Activated T-cell treated with anti-CD3 and anti-CD28 coated beads, Interleukin-2, amount 50 U/mL, for 48 hours (primary cell): ENCODE measurements around the gene XNDC1N.

Experiments
- DNase-seq, 2 experiments: peaks; one replicate each; pipeline ENCODE4 v3.0.0-alpha.2; 2020

Gene XNDC1N, protein sequence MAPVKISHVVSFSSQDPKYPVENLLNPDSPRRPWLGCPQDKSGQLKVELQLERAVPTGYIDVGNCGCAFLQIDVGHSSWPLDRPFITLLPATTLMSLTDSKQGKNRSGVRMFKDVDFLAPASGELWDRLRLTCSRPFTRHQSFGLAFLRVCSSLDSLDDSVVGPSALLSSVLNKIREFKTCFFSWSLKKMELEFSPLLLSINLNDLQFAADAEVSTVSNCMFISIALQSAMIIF

DNA sequence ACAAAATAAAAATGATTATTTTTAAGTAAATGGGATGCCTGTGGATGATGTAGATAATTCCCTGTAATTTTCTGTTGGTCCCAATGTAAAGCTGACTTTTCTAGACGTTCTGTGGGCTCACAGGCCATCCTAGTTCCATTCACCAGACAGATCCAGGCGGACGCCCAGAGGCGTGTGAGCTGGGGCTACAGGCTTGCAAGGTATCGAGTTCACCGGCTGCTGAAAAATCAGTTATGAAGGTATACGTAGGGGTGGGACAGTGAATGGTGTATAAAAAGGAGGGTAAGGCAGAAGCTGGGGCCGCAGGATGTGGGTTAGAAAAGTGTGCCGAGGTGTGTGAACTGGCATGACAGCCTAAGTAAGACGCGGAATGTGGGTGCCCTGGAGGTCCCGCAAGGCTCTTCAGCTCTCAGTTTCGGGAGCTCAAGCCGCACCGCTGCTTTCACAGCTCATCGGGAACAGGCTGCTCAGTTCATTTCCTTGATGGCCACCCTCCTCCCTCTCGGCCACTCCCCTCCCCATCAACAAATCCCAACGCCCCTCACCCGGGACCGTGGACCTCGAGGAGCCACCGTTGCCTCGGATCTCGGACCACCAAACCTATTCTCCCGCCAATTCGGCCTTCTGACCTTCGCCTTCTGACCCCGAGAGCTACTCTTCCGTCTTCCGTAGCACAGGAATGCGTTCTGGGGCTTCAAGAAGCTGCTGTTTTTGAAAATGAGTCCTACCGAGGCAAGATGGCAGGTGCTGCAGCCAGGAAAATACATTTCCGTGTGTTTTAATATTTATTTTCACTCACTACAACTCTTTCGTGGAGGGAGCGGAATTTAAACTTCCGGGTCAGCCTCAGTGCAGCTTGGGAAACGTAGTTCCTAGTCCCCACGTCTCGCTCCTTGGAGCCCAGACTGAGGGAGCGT, at the start of gene XNDC1N:
Gene XNDC1N, minus strand, starts transcription at position 775 of the 917 bp plus-strand sequence. CDS start 5,241 bp downstream, outside the sequence.
- peak; percentile 85 for DNase-seq

DNA sequence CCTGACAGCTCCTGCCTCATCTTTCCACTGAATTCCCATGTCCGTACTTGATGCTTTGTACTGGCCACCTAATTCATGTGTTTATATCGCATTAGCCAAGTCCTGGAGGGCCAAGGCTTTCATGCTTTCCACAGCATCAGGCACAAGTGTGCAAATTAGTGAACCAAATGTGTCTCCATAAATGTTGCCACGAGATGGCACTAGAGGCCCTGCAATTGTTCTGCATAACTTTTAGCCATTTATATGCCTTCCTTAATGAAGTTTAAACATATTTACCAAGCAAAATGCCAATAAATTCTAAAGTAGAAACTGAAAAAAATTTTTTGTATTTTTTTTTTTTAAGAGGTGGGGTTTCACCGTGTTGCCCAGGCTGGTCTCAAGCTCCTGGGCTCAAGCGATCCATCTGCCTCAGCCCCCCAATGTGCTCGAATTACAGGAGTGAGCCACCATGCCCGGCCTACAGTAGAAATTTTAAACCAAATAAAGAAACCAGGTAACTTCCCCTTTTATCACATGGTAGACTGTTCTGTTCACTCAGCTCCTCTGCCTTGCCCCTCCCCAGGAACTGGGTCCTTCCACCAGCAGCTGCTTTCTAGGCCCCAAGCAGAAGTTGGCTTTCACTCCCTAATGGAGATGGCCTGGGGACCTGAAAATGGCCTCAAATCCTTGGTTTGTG, 49.5 kb upstream of the XNDC1N start:
- DNase-seq: peak; percentile 47 to 55

DNA sequence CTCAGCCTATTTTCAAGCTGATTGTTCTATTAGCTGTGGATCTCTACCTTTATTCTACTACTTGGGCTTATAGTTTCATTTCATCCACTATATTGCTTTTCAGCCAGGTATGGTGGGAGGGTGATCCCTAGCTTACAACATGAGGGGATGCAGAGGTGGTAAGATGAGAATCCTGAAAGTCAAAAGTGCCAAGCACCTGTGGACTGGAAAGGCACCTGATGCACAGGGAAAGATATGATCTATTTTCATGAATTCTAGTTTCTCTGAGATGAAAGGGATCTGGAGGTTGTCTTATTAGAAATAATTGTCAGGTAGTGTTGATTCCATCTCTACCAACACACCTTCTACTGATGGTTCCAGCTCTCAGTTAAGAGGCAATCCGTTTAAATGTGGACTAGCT, 48.7 kb upstream of the XNDC1N start:
- DNase-seq: no peak

DNA sequence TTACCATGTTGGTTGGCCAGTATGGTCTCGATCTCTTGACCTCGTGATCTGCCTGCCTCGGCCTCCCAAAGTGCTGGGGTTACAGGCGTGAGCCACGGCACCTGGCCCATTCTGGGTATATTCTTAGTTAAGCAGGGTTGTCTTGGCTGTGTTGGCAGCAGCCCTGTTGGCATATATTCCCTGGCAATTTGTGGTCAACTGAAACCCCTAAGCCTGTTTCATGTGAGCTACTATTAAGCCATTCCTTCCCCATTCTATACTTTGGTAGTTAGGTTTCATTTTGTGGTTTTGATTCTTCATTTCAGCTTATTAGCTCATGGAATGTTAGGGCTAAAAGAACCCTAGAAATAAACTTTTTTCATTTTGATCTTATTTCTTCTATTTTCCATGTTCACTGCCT, 48.2 kb upstream of the XNDC1N start:
- no peak for DNase-seq

DNA sequence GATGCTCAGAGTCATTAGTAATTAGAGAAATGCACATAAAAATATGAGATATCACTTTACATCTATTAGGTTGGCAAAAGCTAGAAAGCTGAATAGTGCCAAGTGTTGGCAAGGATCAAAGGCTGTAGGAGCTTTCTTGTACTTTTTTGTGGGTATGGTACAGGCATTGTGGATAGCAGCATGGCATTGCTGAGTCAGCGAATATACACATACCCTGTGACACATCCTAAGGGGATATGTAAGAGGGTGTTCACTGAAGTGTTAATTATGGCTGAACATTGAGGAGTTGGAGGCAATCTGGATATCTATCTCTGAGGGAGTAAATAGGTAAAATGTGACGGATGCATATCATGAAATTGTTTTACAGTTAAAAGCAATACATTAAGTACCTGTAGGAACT, 43.3 kb upstream of the XNDC1N start:
- no peak for DNase-seq

DNA sequence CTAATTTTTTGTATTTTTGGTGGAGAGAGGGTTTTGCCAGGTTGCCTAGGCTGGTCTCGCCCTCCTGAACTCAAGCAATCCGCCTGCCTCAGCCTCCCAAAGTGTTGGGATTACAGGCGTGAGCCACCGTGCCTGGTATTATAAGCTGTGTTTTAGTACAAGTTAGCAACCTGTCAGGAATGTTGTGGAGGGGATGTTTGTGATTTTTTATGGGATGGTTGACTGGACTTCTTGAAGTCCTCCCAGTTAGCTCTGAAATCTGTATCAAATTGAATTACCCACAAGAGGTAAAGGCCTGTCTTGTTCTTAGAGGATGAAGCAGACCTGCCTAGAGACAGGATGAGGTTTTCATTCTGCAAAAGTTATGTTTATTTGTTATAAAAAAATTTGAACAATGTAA, 36.2 kb upstream of the XNDC1N start:
- no peak for DNase-seq

DNA sequence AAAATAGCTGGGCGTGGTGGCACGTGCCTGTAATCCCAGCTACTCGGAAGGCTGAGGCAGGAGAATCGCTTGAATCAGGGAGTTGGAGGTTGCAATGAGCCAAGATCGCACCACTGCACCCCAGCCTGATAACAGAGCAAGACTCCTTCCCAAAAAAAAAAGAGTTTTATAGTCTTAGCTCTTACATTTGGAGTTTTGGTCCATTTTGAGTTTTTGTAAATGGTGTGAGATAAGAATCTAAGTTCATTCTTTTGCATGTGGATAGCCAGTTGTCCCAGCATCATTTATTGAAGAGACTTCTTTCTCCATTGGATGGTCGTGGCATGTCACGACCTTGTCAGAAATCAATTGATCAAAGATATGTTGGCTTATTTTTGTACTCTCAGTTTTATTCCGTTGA, 35.1 kb upstream of the XNDC1N start:
- DNase-seq: no peak

DNA sequence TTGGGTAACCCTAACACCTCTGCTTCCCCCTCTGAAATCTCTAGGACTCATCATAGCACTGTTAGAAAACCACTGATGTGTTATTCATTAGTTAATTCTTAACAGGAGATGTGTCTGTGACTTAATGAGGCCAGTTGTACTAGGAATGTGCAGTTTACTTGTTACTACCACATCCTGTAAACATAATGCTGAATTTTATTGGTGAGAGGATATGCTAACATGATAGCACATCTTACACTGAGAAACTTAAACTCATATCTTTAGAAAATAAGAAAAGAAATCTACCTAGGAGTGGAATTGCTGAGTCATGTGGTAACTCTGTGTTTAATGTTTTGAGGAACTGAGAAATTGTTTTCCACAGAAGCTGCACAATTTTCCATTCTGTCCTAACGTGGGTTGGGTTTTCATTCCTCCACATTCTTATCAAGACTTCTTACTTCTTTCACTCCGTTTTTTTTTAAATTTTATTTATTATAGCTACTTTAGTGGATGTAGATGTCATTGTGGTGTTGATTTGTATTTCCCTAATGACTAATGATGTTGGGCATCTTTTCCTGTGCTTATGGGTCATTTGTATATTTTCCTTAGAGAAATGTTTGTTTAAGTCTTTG, 34.1 kb upstream of the XNDC1N start:
- DNase-seq: no peak

DNA sequence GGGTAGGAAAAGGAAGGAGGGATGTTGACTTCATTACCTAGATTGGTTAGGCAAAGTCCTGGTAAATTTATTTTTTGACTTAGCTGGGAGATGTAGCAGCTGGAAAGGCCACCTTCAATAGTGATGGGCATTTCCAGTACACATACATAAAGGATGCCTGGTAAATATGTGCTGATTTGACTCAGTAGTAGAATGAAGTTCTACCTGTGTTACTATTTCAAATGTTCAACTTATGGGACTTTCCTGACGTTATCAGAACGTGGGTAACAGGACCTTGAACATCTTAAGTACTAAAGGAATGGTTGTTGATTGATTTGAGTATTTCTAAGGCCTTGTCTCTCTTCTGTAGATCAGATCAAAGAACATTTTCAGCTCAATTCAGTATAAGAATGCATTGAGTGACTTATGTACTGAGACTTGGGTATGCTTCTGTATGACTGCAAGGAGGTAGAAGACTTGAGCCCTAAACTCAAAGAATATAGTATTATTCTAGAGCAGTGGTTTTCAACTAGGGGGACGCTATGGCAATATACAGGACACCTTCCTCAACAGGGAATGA, 27.6 kb upstream of the XNDC1N start:
- DNase-seq: no peak

DNA sequence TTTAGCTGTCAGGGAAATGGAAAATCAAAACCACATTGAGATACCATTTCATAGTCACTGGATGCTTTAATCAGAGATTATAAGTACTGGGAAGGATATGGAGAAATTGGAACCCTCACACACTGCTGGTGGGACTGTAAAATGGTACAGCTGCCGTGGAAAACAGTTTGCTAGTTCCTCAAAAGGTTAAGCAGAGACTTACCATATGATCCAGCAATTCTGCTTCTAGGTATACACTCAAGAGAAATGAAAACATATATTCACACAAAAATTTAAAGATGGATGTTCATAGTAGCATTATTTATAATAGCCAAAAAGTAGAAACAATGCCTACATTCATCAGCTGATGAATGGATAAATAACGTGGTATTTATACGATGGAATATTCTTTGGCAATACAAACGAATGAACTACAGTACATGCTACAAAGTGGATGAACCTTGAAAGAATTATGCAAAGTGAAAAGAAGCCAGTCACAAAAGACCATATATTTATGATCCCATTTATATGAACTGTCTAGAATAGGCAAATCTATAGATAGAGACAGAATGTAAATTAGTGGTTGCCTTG, 23.4 kb upstream of the XNDC1N start:
- DNase-seq: no peak

DNA sequence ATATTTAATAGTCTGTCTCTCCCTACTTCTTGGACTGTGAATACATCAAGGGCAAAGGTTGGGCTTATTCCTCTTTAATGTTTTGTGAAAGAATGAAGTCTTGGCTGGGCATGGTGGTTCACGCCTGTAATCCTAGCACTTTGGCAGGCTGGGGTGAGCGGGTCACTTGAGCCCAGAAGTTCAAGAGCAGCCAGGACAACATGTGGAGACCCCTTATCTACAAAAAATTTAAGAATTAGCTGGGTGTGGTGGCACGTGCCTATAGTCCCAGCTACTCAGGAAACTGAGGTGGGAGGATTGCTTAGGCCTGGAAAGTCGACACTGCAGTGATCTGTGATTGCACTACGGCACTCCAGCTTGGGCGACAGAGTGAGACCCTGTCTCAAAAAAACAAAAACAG, 20.6 kb upstream of the XNDC1N start:
- DNase-seq: no peak

DNA sequence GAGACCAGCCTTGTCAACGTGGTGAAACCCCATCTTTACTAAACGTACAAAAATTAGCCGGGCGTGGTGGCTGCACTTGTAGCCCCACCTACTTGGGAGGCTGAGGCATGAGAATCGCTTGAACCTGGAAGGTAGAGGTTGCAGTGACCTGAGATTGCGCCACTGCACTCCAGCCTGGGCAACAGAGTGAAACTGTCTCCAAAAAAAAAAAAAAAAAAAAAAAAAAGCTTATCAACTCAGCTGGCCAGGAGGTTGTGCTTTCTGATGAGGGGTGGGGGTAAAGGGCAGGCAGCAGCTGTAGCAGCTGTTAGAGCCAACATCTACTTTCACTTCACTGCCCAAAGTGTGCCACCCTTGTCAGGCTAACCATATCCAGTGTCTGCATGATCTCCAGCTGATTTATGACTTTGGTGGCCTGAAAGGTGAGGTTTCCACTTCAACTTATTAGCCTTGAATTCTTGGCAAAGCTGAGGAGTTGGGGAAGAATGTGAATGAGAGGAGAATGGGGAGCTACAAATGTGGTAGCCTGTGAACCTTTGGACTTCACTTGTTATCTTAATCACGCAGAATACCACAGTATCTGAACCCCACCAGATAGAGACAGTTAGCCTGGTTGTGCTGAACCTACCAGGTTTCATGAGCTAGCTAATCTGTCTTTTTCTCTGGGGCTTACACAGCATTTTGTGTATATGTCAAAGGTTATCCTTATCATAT, 20.1 kb upstream of the XNDC1N start:
- DNase-seq: no peak

DNA sequence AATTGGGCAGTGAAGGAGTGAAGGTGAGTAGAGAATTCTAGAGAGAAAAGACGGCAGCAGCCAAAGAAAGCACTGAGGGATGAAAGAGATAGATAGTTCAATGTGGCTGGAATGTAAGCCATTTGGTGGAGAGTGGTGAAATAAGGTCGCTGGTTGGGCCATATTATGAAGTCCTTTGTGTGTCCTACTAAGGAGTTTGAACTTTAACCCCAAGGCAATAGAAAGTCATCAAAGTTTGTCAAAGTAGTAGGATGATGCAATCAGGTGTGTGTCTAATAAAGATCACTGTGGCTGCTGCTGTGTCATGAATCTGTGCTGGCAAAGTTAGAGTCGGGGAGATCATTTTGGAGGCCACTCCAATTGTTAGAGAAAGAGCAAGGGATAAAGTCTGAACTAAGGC, 19.1 kb upstream of the XNDC1N start:
- no peak for DNase-seq

DNA sequence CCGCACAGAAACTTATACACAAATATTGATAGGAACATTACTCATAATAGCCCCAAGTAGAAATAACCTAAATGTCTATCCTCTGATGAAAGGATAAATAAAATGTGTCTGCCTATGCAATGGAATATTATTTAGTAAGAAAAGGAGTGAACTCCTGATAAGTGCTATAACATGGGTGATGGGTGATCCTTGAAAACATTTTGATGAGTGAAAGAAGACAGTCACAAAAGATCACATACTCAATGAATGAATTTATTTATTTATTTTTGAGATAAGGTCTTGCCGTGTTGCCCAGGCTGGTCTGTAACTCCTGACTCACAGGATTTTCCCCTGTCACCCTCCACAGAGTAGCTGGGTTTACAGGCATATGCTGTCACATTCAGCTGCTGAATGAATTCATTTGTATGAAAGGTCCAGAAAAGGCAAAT, 17.8 kb upstream of the XNDC1N start:
- no peak for DNase-seq

DNA sequence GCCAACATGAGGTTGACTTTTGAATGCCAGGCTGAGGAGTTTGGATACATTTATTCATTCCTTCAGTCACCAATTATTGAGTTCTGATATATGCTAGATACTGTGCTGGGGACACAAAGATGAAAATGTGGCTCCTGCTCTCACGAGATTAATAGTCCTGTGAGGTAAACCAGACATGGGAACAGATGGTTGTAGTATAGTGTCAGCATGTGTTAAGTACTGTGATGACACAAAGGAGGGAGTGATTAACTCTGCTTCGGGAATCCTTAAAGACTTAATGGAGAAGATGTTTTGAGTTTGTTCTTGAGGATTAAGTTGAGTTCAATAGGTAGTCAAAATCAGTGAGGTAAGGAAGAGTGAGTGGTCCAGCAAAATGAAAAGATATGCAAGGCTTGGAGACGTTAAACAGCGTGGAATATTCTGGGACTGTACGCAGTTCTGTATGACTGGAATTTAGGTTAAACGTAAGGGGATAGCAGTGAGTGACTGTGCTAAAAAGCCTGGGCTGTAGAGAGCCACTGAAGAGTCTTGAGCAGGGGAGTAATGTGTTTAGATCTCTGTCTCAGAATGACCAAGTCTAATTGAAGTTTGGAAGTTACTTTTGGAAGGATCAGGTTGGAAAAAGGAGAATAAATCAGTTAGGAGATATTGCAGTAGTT, 12.3 kb upstream of the XNDC1N start:
- DNase-seq: no peak

DNA sequence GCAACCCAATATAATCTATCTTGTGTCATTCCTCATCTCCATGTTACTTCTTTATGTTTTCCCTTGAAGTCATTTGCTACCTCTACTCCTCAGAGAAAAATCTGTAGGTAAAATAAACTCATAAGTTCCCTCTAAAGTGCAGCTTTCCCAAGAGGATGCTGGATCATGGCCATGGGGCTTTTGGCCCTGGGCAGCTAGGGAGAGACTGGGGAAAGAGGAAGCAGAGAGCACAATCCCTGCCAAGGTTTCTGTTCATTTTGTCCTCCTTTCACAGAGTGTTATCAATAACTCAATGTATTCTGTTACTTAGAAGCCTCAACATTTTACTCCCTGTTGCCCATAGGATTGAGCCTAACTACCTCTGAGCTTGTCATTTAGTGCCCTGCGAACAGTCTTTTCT, 9.4 kb upstream of the XNDC1N start:
- DNase-seq: no peak

DNA sequence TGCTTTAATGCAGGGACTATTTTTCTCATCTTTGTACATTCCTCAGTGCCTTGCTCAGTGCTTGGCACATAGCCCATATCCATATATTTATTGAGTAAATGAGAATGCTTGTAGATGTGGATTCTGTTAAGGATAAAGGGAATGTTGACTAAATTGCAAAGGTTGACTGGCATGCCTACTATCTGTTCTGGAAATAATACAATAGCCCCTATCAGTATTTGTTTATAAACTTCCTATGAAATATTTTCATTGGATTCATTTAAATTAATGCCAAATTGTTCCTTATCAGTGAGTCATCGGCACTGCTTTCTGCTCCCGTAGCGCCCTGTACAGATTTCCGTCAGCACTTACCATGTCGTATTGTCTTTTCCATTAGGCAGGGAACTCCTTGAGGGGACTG, 8.4 kb upstream of the XNDC1N start:
- no peak for DNase-seq

DNA sequence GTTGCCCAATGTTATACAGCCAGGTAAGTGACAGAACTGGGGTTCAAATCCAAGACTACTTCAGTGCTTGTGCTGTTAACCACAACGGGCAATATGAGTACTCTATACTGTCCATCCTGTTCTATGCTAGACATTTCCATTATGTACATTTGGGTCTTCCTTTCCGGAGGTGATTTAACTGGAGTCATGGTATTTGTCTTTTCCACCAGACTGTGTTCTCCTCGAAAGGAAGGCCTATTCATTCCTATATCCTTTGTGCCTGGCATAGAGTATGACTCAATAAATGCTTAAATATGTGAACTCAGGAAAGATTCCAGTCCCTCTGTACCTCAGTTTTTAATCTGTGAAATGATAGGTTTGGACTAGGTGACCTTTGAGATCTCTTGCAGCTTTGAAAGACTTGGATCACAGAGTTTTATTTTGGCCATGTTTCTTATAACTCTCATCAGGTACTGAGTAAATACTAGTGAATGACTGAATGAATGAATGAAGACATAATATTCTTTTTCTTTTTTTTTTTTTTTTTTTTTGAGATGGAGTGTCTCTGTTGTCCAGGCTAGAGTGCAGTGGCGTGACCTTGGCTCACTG, 7.0 kb upstream of the XNDC1N start:
- DNase-seq: no peak

DNA sequence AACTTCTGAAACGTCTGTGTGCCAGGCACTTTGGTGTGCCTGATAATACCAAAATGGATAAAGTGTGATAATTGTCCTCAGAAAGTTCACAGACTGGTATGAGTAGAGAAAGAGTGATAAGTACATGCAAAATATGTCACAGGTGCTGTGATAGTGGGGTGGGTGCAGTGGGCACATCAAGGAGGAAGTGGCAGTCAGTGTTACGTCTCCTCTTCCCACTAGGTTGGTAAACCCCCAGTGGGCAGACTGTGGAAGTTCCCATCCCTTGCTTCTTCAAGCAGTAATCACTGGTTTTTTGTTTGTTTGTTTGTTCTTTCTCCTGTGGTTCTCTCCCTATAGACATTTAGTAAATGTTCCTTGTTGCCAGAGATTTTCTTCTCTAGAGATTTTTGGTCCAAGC, 5.8 kb upstream of the XNDC1N start:
- no peak for DNase-seq

DNA sequence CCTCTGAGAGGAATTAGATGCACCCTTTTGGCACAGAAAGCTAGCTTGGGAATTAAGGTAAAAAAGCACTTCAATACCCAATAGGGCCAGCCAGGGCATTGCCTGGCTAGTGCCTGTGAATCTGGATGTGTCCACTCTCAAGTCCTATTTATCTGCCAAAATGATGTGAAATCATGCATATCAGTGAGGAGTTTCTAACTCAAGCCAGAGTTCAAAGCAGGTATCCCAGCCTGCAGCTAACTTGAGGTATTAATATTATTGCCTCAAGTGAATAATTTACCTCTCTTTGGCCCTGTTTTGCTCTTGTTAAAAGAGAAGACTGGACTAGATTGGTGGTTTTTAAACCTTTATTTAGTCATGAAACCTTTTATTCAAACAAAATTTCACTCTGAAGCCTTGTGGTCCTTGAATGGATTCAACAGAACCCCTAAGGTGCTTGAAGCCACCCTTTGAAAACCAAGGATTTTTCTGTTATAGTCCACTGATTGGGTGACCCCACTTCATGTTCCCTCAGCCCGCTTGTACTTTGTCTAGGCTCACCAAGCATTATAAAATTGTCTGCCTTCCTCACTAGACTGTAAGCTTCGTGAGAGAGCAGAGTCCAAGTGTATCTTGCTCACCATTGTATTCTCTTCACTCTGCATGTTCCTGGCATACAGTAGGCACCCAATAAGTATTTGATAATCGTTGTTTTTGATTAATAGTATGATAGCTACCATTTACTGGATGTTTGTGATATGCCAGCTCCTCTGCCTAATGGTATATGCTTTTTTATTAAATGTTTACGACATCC, 4.9 kb upstream of the XNDC1N start:
- no peak for DNase-seq
